Ammon's horn (tissue), 1 donor: ENCODE results near the gene CCDC201.
"Not testable (repeated sequence)": the region's sequence is repeated elsewhere in the genome, so short reads cannot be mapped to it uniquely, and the experiment has no call there.

Experiments
- DNase-seq: peaks from one replicate; pipeline ENCODE4 v3.0.0-alpha.2; 2016; ENCODE audit warnings: low spot score

Gene CCDC201

GRCh38 chr7:45874408-45875131 lies 1.7 kb upstream of the CCDC201 start:
- no peak for DNase-seq

- no peak for DNase-seq
Observed at GRCh38 chr7:45873355-45873754, 473 bp upstream of the CCDC201 start.

GRCh38 chr7:45872116-45873034 lies 507 bp downstream of the CCDC201 start:
- DNase-seq = no peak

GRCh38 chr7:45869426-45869825 lies 3.5 kb downstream of the CCDC201 start:
- no peak for DNase-seq

GRCh38 chr7:45867471-45867870 lies 5.4 kb downstream of the CCDC201 start:
- no peak for DNase-seq

GRCh38 chr7:45865594-45866410 lies 7.1 kb downstream of the CCDC201 start:
- DNase-seq = no peak

- DNase-seq = no peak
Observed at GRCh38 chr7:45863715-45864114, 9.2 kb downstream of the CCDC201 start.

GRCh38 chr7:45856888-45857287 lies 16.0 kb downstream of the CCDC201 start:
- DNase-seq = not testable (repeated sequence)

GRCh38 chr7:45855680-45856079 lies 17.2 kb downstream of the CCDC201 start:
- not testable (repeated sequence) for DNase-seq

GRCh38 chr7:45853491-45853890 lies 19.4 kb downstream of the CCDC201 start:
- DNase-seq = not testable (repeated sequence)

GRCh38 chr7:45852984-45853383 lies 19.9 kb downstream of the CCDC201 start:
- DNase-seq = not testable (repeated sequence)

- not testable (repeated sequence) for DNase-seq
Observed at GRCh38 chr7:45848734-45849133, 24.1 kb downstream of the CCDC201 start.

GRCh38 chr7:45846536-45846935 lies 26.3 kb downstream of the CCDC201 start:
- DNase-seq = not testable (repeated sequence)

- DNase-seq = not testable (repeated sequence)
Observed at GRCh38 chr7:45841926-45842717, 30.8 kb downstream of the CCDC201 start.

GRCh38 chr7:45838852-45839251 lies 34.0 kb downstream of the CCDC201 start:
- not testable (repeated sequence) for DNase-seq

GRCh38 chr7:45832433-45833177 lies 40.3 kb downstream of the CCDC201 start:
- not testable (repeated sequence) for DNase-seq

GRCh38 chr7:45829846-45830245 lies 43.0 kb downstream of the CCDC201 start:
- DNase-seq = not testable (repeated sequence)

GRCh38 chr7:45827731-45828130 lies 45.2 kb downstream of the CCDC201 start:
- DNase-seq = not testable (repeated sequence)

GRCh38 chr7:45826550-45826949 lies 46.3 kb downstream of the CCDC201 start:
- DNase-seq = not testable (repeated sequence)

- DNase-seq = not testable (repeated sequence)
Observed at GRCh38 chr7:45818763-45819162, 54.1 kb downstream of the CCDC201 start.
